Subcutaneous adipose tissue (tissue), 4 donors: ENCODE results near the gene RALY. TPM values are rescaled to one million over a fixed set of nuclear protein-coding genes. Genes with fewer than 3 reads are reported as not detected.

ENCODE experiments used
- CTCF ChIP-seq: fragments of 450-650 bp; IDR thresholded peaks from one replicate; pipeline ENCODE4 v1.5.1; 2016; ENCODE audit warnings: low read depth, mild to moderate bottlenecking, control low read depth, antibody characterized with exemption, moderate library complexity
- total RNA-seq, 4 donors: library from RNA; depleted of rRNA; stranded (reverse); fragments of >200 nt; gene quantifications; one replicate each; pipeline ENCODE4 v1.1.0, GENCODE V29; 2016

Gene RALY
- total RNA-seq, 4 donors from 2014 or later: 44.0 to 97.8 (median 91.5) TPM

- no peak for TF ChIP-seq CTCF
Measured at GRCh38 chr20:34008477-34008876, 14.8 kb downstream of the RALY start.

GRCh38 chr20:34010405-34010931 lies 16.8 kb downstream of the RALY start:
- TF ChIP-seq CTCF: no peak

- no peak for TF ChIP-seq CTCF
Measured at GRCh38 chr20:34011275-34011674, 17.6 kb downstream of the RALY start.

DNA sequence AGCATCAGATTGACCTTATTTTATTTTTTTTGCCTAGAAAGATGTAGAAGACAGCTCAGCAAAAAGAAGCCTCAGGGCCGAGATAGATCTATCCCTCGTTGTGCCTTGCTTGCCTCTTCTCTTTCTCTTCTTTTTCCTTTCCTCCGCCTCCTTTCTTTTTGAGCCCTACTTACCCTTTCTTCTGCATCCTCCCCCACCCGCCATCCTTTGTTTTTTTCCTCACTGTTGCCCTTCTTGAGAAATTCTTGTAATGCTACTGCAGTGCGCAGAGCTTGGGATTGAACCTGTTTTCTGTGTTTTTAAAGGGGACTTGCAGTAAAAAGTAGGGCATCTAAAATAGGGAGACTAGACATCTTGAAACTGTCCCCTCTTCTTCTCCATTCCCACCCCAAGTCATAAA lies 18.6 kb downstream of the RALY start:
- TF ChIP-seq CTCF: no peak

DNA sequence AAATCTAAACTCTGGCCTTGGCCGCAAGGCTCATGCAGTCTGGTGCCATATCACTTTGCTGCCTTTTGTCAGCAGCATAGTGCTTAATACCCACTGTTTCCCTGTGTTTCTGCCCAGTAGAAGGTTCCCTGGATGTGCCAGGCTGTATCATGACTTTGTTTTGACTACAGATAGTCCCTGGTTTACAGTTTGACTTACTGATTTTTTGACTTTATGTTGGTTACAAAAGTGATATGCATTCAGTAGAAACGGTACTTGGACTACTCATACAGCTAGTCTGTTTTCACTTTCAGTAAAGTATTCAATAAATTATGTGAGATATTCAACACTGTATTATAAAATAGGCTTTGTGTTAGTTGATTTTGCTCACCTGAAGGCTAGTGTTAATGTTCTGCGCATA lies 19.0 kb downstream of the RALY start:
- no peak for TF ChIP-seq CTCF

GRCh38 chr20:34013554-34013953 lies 19.8 kb downstream of the RALY start:
- TF ChIP-seq CTCF: no peak

GRCh38 chr20:34014878-34015277 lies 21.2 kb downstream of the RALY start:
- TF ChIP-seq CTCF: no peak
